HL-60 (cell line): ENCODE measurements around the gene ITPR3.

ENCODE experiments used
- DNase-seq, 2 experiments: peaks; one replicate each; pipeline ENCODE4 v3.0.0-alpha.2; 2010 to 2020; ENCODE audit warnings: low read depth in 1 of 2, low spot score in 1 of 2
- H3K27ac ChIP-seq: fragments of 250-450 bp; sonication (Bioruptor Pico); replicated peaks from 2 replicates; pipeline ENCODE4 v1.5.1; 2020; ENCODE audit warnings: mild to moderate bottlenecking, moderate library complexity
- H3K27me3 ChIP-seq: fragments of 250-450 bp; sonication (Bioruptor Pico); 2 replicates; pipeline ENCODE4 v1.5.1; 2021; ENCODE audit warnings: mild to moderate bottlenecking, moderate library complexity; ENCODE audit not compliant: insufficient read depth, poor library complexity, severe bottlenecking
- H3K4me3 ChIP-seq: replicated peaks from 2 replicates; pipeline ENCODE4 v1.5.1; 2011; ENCODE audit warnings: mild to moderate bottlenecking, control low read depth, low read length; ENCODE audit not compliant: insufficient read depth
- GABPA ChIP-seq: IDR thresholded peaks from 2 replicates; pipeline ENCODE4 v1.6.1; 2012; ENCODE audit warnings: low read depth
- POLR2AphosphoS5 ChIP-seq: IDR thresholded peaks from 2 replicates; pipeline ENCODE4 v1.6.1; 2012; ENCODE audit warnings: low read depth
- REST ChIP-seq: IDR thresholded peaks from 2 replicates; pipeline ENCODE4 v1.6.1; 2012; ENCODE audit warnings: low read depth; ENCODE audit not compliant: insufficient replicate concordance
- SPI1 ChIP-seq: IDR thresholded peaks from 2 replicates; pipeline ENCODE4 v1.6.1; 2012; ENCODE audit warnings: low read depth, mild to moderate bottlenecking, borderline replicate concordance
- TF ChIP-seq, protein P1 (sequence below): IDR thresholded peaks from one replicate; pipeline ENCODE4 v1.5.1; 2011; ENCODE audit warnings: low read length, control low read depth, inconsistent platforms; ENCODE audit not compliant: insufficient read depth

ITPR3 gene

DNA sequence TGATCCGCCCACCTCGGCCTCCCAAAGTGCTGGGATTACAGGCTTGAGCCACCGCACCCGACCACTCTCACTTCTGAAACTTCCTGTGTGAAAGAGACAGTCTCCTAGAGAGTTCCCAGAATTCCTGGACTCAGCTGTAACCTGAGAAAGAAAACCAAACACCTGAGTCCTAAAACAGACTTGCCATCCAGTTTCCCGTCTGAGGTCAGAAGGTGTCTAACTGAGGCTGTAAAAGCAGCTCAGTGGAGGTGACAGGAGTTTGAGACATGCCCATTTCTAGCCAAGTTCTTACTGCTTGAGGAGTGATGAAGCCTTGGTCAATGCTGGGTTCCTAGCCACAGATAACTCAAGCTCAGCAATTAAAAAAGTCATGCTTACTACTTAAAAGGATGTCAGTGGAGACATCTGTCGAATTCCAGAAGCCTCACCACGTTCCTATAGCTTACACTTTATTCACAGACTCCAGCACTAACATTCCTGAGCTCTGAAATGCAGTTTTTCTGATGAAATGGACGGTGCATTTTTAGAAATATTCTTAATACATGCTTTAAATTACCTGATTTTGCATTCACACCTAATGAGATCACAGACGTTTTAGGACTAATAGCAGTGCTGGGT, 84.3 kb downstream of the ITPR3 start:
- H3K4me3 ChIP-seq = no peak overlapping the region
- no peak overlapping the region for H3K27ac ChIP-seq
- H3K27me3 ChIP-seq = no peaks in the 10 kb centered on the region
- TF ChIP-seq REST (no peak), SPI1 (no peak), POLR2AphosphoS5 (no peak), GABPA (no peak)
- TF ChIP-seq, protein P1, sequence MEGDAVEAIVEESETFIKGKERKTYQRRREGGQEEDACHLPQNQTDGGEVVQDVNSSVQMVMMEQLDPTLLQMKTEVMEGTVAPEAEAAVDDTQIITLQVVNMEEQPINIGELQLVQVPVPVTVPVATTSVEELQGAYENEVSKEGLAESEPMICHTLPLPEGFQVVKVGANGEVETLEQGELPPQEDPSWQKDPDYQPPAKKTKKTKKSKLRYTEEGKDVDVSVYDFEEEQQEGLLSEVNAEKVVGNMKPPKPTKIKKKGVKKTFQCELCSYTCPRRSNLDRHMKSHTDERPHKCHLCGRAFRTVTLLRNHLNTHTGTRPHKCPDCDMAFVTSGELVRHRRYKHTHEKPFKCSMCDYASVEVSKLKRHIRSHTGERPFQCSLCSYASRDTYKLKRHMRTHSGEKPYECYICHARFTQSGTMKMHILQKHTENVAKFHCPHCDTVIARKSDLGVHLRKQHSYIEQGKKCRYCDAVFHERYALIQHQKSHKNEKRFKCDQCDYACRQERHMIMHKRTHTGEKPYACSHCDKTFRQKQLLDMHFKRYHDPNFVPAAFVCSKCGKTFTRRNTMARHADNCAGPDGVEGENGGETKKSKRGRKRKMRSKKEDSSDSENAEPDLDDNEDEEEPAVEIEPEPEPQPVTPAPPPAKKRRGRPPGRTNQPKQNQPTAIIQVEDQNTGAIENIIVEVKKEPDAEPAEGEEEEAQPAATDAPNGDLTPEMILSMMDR = no peak
- no peak for DNase-seq

DNA sequence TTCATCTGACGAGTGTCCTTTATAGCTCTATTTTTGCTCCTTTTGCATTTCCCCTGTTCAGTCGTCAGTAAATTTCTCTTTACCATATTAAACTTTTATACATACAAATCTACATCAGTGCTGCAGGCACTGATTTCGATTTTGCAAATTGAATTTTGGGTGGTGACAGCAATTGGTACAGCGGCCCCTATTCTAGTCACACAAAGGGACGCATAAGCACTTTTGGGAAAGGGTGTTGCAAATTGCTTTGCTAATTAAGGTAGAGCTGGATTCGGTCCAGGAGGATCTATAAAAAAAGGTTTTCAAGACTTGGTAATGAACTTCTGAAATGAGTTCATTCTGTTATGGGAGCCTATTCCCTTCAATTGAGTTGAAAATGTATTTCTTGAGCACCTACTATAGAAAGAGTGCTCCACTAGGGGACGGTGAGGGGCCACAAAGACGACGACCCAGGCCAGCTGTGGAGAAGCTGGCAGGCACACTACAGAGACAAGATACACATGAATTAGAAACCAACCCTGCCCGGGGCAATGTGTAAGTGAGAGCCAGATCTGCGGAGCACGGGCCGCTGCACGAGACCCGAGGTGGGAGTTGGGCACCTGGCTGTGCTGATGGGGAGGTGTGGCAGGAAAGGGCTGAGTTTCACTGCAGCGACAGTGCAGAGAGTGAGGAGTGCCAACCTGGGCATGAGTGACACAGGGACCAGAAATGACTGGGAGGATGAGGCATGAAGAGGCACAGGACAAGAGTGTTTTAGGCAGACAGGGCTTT, 85.0 kb downstream of the ITPR3 start:
- no peak overlapping the region for H3K27ac ChIP-seq
- no peak for TF ChIP-seq REST
- no peak for TF ChIP-seq SPI1
- TF ChIP-seq, protein P1 = no peak
- TF ChIP-seq POLR2AphosphoS5 = no peak
- TF ChIP-seq GABPA = no peak

DNA sequence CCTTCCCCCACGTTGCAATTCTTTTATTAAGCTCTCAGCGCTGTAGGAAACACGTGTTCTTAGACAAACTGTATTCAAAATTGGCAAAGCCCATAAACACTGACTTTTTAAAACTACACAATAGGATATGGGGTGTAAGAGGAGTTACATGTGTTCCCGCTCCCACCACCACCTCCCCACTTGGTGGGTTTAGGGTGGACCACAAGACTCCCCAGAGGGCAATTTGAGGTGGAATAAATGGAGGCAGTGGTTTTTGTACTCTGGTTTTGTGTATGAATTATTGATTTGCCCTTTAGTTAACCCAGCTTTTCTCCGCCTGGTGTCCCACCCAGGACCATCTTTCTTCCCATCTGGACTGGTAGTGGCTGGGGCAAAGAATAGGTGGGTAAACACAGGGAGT, 86.6 kb downstream of the ITPR3 start:
- Histone ChIP-seq H3K4me3 (no peak overlapping the region), H3K27me3 (no peaks in the 10 kb centered on the region), H3K27ac (no peak overlapping the region)
- TF ChIP-seq POLR2AphosphoS5 = no peak
- TF ChIP-seq GABPA = no peak
- no peak for TF ChIP-seq REST
- TF ChIP-seq SPI1 = no peak
- TF ChIP-seq, protein P1 = no peak
- no peak for DNase-seq

More for the DNA sequence above, 85.0 kb downstream of the ITPR3 start:
- Histone ChIP-seq H3K27me3 (no peaks in the 10 kb centered on the region), H3K4me3 (no peak overlapping the region)
- no peak for DNase-seq
